ENCODE measurements around the gene SESN1.
"Not testable (repeated sequence)": the region's sequence is repeated elsewhere in the genome, so short reads cannot be mapped to it uniquely, and the experiment has no call there.

SESN1 gene

DNA sequence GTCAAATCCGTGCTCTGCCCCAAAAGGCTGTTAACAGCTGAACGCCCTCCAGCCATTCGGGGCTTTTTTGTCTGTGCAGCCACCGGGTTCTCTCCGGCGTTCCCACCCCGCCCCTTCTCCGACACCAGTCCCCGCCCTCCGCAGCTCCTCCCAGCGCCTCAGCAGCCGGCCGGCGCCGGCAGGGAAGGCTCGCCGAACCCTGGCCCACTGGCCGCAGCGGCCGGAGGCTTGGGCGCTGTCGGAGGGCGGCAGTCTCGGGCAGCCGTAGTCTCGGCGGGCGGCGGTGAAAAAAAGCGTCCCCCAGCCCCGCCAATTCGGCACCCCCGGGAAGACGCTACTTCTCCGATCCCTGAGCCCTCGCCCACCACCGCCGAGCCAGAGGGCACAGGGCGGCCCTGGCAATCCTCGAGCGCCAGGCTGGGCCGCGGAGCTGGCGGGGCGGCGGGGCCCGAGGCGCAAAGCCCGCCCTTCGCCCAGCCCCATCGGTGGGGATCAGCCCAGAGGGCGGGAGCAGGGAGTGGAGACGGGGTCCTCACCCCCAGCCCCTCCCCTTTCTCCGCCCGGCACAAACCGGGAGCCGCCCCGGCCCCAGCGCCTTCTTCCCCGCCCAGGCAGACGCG, at the start of gene SESN1:
SESN1 (minus strand) TSS at position 431 of the 620 bp plus-strand sequence. CDS start 773 bp downstream, outside the sequence.
- Histone ChIP-seq H3K9me3 (no peaks in the 10 kb centered on the region), H3K4me1 (peaks cover 0 to 43% (median 30%) of the 10 kb centered on the region in 4 donors), H3K36me3 (no peaks in the 10 kb centered on the region), H3K4me3 (peak within 1 kb of the TSS; percentile 64 to 74), H3K27ac (peak within 1 kb of the TSS; percentile 96 to 97), H3K27me3 (no peaks in the 10 kb centered on the region)
- peak; percentile 95 to 96 for DNase-seq
- intact Hi-C loops (cut with DNase I; ENCODE audit: low total_unique reads) = loop anchor here (10.0 kb wide), 1 partner anchor 290 kb away; the partner anchor contains the start of gene CD164
- TF ChIP-seq, protein P1, sequence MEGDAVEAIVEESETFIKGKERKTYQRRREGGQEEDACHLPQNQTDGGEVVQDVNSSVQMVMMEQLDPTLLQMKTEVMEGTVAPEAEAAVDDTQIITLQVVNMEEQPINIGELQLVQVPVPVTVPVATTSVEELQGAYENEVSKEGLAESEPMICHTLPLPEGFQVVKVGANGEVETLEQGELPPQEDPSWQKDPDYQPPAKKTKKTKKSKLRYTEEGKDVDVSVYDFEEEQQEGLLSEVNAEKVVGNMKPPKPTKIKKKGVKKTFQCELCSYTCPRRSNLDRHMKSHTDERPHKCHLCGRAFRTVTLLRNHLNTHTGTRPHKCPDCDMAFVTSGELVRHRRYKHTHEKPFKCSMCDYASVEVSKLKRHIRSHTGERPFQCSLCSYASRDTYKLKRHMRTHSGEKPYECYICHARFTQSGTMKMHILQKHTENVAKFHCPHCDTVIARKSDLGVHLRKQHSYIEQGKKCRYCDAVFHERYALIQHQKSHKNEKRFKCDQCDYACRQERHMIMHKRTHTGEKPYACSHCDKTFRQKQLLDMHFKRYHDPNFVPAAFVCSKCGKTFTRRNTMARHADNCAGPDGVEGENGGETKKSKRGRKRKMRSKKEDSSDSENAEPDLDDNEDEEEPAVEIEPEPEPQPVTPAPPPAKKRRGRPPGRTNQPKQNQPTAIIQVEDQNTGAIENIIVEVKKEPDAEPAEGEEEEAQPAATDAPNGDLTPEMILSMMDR (IDR thresholded peaks at IDR 0.05) = no peak

DNA sequence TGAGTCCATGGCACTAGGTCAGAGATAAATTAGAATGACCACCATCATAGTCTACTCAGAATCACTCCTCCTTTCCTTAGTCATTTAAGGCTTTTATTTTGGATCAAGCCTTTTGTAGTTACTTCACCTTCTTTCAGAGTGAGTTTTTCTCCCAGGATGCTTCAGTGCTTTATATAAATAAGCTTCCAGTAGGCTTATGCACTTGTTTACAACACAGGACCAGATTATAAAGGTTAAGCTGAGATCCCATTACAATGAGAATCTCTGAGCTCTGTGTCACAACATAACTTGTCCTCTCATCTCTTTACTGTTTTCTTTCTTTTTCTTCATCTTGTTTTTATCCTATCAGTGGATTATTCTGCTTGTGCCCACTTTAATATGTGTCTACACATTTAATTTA, 48.5 kb upstream of the SESN1 start:
- Histone ChIP-seq H3K27me3 (no peaks in the 10 kb centered on the region), H3K36me3 (peaks cover 6 to 14% (median 11%) of the 10 kb centered on the region in 3 donors), H3K9me3 (no peaks in the 10 kb centered on the region), H3K4me3 (no peak overlapping the region), H3K27ac (no peak overlapping the region), H3K4me1 (no peaks in the 10 kb centered on the region)
- intact Hi-C loops (cut with DNase I; ENCODE audit: low total_unique reads) = no loop called here
- TF ChIP-seq, protein P1 (IDR thresholded peaks at IDR 0.05) = no peak
- DNase-seq = no peak

DNA sequence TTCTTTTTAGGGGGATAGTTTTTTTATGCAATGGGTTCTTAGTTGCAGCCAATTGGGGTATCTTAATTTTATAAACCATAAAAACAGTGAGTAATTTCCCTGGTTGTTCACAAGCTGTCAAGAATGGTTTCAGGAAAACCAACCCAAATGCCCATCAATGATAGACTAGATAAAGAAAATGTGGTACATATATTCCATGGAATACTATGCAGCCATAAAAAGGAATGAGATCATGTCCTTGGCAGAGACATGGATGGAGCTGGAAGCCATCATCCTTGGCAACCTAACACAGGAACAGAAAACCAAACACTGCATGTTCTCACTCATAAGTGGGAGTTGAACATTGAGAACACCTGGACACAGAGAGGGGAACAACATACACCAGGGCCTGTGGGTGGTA, 47.4 kb upstream of the SESN1 start:
- H3K4me1 ChIP-seq; intact Hi-C loops (cut with DNase I; ENCODE audit: low total_unique reads); H3K27me3 ChIP-seq; DNase-seq; H3K27ac ChIP-seq; H3K4me3 ChIP-seq; H3K9me3 ChIP-seq: not testable (repeated sequence)
- peaks cover 6 to 11% (median 7%) of the 10 kb centered on the region in 3 donors for H3K36me3 ChIP-seq

DNA sequence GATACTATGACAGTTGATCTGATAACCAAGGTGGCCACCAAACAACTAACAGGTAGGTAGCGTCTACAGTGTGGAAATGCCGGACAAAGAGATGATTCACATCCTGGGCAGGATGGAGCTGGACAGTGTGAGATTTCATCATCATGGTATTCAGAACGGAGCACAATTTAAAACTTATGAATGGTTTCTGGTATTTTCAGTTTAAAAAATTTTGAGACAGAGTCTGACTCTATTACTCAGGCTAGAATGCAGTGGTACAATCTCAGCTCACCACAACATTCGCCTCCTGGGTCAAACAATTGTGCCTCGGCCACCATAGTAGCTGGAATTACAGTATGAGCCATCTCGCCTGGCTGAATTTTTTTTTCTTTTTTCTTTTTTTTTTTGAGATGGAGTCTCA, 44.5 kb upstream of the SESN1 start:
- intact Hi-C loops (cut with DNase I; ENCODE audit: low total_unique reads) = no loop called here
- Histone ChIP-seq H3K36me3 (peaks cover 6 to 11% (median 7%) of the 10 kb centered on the region in 3 donors), H3K27ac (no peak overlapping the region), H3K27me3 (no peaks in the 10 kb centered on the region), H3K4me3 (no peak overlapping the region), H3K4me1 (no peaks in the 10 kb centered on the region), H3K9me3 (no peaks in the 10 kb centered on the region)
- DNase-seq = no peak
- TF ChIP-seq, protein P1 (IDR thresholded peaks at IDR 0.05) = no peak

DNA sequence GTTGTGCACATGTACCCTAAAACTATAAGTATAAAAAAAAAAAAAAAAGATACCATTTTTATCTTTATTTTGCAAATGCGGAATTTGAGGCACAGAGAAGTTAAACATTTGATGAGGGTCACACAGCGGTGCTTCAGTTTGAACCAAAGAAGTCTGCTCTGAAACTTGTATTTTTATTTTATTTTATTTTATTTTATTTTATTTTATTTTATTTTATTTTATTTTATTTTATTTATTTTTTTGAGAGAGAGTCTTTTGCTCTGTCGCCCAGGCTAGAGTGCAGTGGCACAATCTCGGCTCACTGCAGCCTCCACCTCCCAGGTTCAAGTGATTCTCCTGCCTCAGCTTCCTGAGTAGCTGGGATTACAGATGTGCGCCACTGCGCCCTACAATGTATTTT, 41.9 kb upstream of the SESN1 start:
- H3K4me3 ChIP-seq; H3K27ac ChIP-seq; H3K9me3 ChIP-seq; DNase-seq; H3K27me3 ChIP-seq; intact Hi-C loops (cut with DNase I; ENCODE audit: low total_unique reads); H3K4me1 ChIP-seq: not testable (repeated sequence)
- peaks cover 6 to 11% (median 7%) of the 10 kb centered on the region in 3 donors for H3K36me3 ChIP-seq

DNA sequence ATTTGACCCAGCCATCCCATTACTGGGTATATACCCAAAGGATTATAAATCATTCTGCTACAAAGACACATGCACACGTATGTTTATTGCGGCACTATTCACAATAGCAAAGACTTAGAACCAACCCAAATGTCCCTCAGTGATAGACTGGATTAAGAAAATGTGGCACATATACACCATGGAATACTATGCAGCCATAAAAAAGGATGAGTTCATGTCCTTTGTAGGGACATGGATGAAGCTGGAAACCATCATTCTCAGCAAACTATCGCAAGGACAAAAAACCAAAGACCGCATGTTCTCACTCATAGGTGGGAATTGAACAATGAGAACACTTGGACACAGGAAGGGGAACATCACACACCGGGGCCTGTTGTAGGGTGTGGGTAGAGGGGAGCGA, 41.4 kb upstream of the SESN1 start:
- H3K27me3 ChIP-seq; DNase-seq; H3K4me3 ChIP-seq; H3K27ac ChIP-seq; H3K36me3 ChIP-seq; H3K4me1 ChIP-seq; intact Hi-C loops (cut with DNase I; ENCODE audit: low total_unique reads); H3K9me3 ChIP-seq: not testable (repeated sequence)

DNA sequence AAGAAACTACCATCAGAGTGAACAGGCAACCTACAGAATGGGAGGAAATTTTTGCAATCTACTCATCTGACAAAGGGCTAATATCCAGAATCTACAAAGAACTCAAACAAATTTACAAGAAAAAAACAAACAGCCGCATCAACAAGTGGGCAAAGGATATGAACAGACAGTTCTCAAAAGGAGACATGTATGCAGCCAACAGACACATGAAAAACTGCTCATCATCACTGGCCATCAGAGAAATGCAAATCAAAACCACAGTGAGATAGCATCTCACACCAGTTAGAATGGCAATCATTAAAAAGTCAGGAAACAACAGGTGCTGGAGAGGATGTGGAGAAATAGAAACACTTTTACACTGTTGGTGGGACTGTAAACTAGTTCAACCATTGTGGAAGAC, 41.0 kb upstream of the SESN1 start:
- H3K27ac ChIP-seq; H3K27me3 ChIP-seq; H3K9me3 ChIP-seq; DNase-seq; intact Hi-C loops (cut with DNase I; ENCODE audit: low total_unique reads); H3K4me3 ChIP-seq; H3K4me1 ChIP-seq; H3K36me3 ChIP-seq: not testable (repeated sequence)

DNA sequence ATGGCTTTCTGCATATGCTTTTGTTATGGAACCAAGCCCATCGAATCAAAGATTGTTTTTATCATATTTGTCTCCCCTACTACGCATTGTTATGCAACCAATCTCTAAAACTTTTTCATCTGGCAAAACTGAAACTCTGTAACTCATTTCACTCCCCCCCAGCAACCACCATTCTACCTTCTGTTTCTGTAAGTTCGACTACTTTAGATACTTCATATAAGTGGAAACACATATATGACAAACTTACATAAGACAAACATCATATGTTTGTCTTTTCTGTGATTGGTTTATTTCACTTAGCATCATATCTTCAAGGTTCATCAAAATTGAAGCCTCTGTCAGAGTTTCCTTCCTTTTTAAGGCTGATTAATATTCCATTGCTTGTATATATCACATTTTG, 35.4 kb upstream of the SESN1 start:
- DNase-seq = no peak
- Histone ChIP-seq H3K9me3 (no peaks in the 10 kb centered on the region), H3K27ac (no peak overlapping the region), H3K4me3 (no peak overlapping the region), H3K36me3 (no peaks in the 10 kb centered on the region), H3K4me1 (no peaks in the 10 kb centered on the region), H3K27me3 (no peaks in the 10 kb centered on the region)
- intact Hi-C loops (cut with DNase I; ENCODE audit: low total_unique reads) = no loop called here
- TF ChIP-seq, protein P1 (IDR thresholded peaks at IDR 0.05) = no peak
